GM21526 (cell line): ENCODE data around the gene DHX35.

Source experiments
- ATAC-seq: cut with Tn5 transposase; IDR thresholded peaks from one replicate; pipeline ENCODE4 v1.9.1; 2021; ENCODE audit warnings: moderate library complexity; ENCODE audit not compliant: unreplicated experiment, low FRiP score

DHX35 gene, protein sequence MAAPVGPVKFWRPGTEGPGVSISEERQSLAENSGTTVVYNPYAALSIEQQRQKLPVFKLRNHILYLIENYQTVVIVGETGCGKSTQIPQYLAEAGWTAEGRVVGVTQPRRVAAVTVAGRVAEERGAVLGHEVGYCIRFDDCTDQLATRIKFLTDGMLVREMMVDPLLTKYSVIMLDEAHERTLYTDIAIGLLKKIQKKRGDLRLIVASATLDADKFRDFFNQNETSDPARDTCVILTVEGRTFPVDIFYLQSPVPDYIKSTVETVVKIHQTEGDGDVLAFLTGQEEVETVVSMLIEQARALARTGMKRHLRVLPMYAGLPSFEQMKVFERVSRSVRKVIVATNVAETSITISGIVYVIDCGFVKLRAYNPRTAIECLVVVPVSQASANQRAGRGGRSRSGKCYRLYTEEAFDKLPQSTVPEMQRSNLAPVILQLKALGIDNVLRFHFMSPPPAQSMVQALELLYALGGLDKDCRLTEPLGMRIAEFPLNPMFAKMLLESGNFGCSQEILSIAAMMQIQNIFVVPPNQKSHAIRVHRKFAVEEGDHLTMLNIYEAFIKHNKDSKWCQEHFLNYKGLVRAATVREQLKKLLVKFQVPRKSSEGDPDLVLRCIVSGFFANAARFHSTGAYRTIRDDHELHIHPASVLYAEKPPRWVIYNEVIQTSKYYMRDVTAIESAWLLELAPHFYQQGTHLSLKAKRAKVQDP

DNA sequence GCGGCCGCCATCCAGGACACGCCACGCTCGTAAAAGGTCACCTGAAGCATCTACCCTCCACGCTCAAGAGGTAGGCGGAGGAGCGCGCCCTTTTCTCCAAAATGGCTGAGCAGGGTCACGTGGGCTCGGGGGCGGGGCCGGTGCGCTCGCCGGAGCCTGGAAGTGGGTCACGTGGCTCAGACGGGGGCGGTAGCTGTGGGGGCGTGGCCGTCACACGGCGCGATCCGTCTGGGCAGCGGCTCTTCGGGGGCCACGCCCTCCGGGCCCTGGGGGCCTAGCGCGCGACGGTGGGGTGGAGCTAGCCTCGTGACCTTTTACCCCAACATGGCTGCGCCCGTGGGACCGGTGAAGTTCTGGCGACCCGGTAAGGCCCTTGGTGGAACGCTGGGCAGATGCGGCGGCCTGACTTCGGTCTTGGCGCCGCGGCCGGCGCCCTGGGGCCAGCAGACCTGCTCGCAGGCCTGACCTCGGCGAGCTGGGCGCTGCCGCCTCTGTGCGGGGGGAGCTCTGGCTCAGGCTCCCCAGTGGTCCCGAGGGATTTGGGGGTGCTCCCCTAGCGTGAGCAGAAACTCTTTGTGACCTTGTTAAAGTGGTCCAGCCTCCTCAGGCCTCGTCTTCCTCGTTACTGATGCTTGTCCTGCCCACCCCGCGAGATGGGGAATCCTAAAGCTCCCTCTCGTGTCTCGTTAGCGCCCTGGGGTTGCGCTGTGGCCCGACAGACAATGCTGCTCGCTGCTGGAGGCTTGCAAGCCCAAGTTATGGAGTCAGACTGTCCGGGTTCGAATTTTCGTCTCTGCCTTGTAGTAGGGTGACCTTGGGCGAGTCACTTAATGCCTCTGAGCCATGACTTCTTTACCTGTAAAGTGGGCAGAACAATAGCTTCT lies at the start of gene DHX35:
DHX35 (plus strand) TSS at position 301 of the 884 bp plus-strand sequence; CDS start at position 325, 24 bp downstream.
- ATAC-seq, result peak; percentile 92

- no peak for ATAC-seq
These were observed 46.8 kb upstream of the DHX35 start for GRCh38 chr20:38915355-38915754.

DNA sequence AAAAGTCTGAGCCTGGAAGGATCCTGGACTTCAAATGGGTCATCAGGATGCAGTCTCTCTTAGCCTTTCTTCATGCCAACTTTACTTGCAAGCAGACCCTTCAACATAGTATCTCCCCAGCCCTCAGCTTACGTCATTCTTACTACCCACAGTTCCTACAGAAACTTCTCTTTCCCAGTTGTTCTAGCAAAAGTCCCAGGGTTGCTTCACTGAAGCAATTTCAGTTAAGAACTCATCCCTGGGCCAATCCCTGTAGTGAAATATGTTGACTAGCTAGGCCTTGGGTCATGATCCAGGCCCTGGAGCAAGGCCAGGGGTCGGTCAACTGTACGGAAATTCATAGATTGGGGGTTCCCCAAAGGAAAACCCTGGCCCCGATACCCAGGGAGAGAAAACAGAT lies 44.5 kb upstream of the DHX35 start:
- ATAC-seq, result no peak

DNA sequence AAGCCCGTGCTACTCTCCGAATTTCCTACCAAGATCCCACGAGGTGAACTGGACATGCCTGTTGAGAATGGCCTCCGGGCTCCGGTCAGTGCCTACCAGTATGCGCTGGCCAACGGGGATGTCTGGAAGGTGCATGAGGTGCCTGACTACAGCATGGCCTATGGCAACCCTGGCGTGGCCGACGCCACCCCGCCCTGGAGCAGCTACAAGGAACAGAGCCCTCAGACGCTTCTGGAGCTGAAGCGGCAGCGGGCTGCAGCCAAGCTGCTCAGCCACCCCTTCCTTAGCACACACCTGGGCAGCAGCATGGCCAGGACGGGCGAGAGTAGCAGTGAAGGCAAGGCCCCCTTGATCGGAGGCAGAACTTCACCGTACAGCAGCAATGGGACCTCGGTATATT lies 44.0 kb upstream of the DHX35 start:
- no peak for ATAC-seq

DNA sequence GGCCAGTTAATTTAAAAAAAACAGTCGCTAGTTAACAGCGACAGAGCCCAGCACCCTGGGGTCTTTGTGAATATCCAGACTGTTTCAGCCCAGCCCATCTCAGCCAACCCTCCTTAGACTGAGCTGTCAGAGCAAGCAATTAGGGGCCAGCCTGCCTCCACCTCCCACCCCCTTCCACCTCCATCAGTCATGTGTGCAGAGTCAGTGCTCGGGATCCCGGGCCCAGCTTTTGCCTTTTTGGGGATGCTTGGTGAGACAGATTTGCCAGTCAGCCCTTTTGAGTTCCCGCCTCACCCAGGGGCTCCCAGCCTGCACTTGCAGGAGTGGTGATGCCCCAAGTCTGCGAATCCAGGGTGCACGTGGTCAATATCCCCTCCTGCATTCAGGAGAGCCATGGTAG lies 42.5 kb upstream of the DHX35 start:
- ATAC-seq, result no peak

GRCh38 chr20:38920411-38920810 lies 41.7 kb upstream of the DHX35 start:
- ATAC-seq, result no peak

GRCh38 chr20:38920851-38921250 lies 41.3 kb upstream of the DHX35 start:
- ATAC-seq, result no peak

DNA sequence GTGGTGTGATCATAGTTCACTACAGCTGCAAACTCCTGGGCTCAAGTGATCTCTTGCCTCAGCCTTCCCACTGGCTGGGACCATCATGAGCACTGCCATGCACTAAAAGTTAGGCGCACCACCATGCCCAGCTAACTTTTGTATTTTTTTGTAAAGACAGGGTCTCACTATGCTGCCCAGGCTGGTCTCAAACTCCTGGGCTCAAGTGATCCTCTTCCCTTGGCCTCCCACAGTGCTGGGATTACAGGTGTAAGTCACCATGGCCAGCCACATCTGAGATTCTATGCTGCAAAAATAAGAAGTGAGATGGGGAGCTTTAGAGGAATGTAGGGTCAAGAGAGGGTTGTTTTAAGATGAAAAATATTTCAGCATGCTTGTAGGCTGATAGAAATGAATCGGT lies 37.4 kb upstream of the DHX35 start:
- ATAC-seq, result no peak

- peak; percentile 80 for ATAC-seq
These were observed 35.8 kb upstream of the DHX35 start, which contains the start of gene FAM83D for GRCh38 chr20:38926142-38926933. TSS of gene FAM83D (plus strand) at chr20:38926417. CDS start at chr20:38926443, 26 bp downstream.

GRCh38 chr20:38926934-38927616 lies 35.1 kb upstream of the DHX35 start:
- peak; percentile 2 for ATAC-seq

DNA sequence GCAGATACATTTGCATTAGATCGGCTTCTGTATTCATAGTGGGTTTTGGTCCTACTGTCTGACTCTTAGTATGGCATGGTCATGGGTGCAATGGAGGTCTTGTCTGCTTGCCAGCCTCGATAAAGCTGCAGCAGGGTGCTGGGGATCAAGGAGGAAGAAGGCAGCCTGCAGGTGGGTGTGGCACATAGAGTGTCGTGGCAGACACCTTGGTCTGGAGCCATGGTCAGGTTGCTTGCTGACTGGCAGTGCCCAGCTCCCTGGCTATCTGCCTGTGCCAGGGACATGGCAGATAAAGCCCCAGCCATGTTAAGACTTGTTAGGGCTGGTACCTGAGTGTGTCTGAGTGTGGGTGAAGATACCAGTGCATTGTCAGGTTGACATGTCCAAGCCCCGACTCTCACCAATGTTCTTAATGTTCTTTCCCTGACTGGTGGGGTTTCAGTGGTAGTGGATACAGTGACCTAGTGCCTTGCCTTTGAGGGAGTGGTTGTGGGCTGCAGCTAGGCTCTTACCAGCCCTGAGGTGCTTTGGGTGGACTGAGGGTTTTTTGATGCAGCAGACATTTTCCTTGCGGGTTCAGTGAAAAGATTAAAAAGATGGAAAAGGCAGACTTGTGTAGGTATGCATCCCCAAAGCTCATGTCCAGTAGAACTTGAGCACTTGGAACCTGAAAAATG lies 34.1 kb upstream of the DHX35 start:
- no peak for ATAC-seq

DNA sequence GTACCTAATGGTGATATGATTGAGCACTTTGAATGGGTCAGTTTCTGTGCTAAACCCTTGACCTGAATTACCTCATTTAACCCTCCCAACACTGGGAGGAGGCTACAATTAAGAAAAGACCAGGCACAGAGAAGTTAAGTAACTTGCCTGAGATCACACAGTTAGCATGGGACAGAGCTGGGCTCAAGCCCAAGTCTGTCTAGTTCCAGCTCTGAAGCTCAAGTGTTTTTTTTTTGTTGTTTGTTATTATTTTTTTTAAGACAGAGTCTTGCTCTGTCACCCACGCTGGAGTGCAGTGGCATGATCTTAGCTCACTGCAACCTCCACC lies 31.9 kb upstream of the DHX35 start:
- ATAC-seq, result no peak

DNA sequence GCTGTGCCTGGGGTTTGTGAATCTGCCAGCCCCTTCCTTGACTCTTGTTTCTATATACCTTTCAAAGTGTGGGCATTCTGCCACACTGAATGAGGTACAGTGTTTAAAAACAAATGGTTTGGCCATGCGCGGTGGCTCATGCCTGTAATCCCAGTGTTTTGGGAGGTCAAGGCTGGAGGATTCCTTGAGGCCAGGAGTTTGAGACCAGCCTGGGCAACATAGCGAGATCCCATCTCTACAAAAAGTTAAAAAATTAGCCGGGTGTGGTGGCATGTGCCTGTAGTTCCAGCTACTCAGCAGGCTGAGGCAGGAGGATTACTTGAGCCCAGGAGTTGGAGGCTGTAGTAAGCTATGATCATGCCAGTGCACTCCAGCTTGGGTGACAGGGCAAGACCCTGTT lies 30.2 kb upstream of the DHX35 start:
- no peak for ATAC-seq

DNA sequence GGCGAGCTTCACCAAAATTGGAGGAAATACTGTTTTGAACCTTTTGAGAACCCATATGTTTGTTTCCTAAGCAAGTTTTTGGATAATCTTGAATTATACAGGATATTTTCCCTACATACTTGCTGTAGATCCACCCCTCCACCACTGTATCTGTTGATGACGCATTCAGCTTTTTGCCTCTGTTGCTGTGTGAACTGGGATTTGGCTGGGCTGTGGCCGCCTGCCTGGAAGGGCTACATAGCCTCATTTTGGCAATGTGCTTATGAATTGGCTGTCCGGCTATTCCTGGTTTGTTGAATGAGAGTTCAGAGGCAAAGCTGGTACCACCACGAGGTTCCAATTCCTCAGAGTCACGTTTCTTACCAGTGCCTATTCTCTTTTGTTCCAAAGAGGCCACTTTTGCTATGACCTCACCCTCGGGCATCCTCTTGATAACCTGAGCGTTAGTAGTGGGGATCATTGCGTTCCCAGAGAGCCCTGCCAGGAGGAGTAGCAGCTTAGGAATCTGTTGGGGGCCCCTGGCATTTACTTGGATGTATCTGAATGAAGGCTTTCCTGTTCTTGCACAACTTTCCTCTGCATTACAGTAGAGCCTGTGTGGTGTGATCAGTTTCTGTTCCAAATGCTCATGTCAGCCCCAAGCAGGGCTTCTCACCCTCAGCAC lies 29.6 kb upstream of the DHX35 start:
- ATAC-seq, result no peak

DNA sequence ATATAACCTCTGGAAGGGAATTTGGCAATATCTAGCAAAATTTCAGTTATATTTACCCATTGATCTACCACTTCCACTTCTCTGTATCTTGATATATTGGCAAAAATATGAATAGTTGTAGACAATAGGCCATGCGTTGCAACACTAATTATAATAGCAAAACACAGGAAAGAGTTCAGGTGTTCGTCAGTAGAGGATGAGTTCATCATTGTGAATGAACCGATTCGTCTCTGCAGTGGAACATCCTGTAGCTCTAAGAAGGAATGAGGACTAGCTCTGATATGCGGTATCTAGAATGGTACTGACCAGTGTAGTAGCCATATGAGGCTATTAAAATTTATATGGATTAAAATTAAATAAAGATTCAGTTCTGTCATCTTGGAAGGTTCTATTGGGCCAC lies 27.6 kb upstream of the DHX35 start:
- ATAC-seq, result no peak

GRCh38 chr20:38935285-38935684 lies 26.9 kb upstream of the DHX35 start:
- no peak for ATAC-seq

GRCh38 chr20:38935967-38936407 lies 26.2 kb upstream of the DHX35 start:
- ATAC-seq, result no peak

- ATAC-seq, result no peak
These were observed 25.1 kb upstream of the DHX35 start for GRCh38 chr20:38937000-38937399.
